IPS DF 4.7 (cell line): ENCODE results near the gene ZDHHC21.

Experiments used
- DNase-seq: peaks from one replicate; pipeline ENCODE4 v3.0.0-alpha.2; 2013; ENCODE audit warnings: low spot score; ENCODE audit errors: extremely low read depth

ZDHHC21 gene

GRCh38 chr9:14616188-14616982 lies 76.8 kb downstream of the ZDHHC21 start:
- DNase-seq = peak; percentile 5

GRCh38 chr9:14608540-14608939 lies 84.7 kb downstream of the ZDHHC21 start:
- DNase-seq = no peak

- DNase-seq = no peak
Measured at GRCh38 chr9:14597171-14597799, 95.9 kb downstream of the ZDHHC21 start.

- no peak for DNase-seq
Measured at GRCh38 chr9:14593406-14593805, 99.8 kb downstream of the ZDHHC21 start.

- DNase-seq = no peak
Measured at GRCh38 chr9:14591411-14591810, 101.8 kb downstream of the ZDHHC21 start.

GRCh38 chr9:14585730-14586473 lies 107.3 kb downstream of the ZDHHC21 start:
- DNase-seq = no peak

- DNase-seq = no peak
Measured at GRCh38 chr9:14584571-14584970, 108.7 kb downstream of the ZDHHC21 start.

GRCh38 chr9:14578030-14578429 lies 115.2 kb downstream of the ZDHHC21 start:
- no peak for DNase-seq

GRCh38 chr9:14574173-14574572 lies 119.1 kb downstream of the ZDHHC21 start:
- no peak for DNase-seq

GRCh38 chr9:14573319-14573718 lies 119.9 kb downstream of the ZDHHC21 start:
- DNase-seq = no peak

- no peak for DNase-seq
Measured at GRCh38 chr9:14565352-14566016, 127.7 kb downstream of the ZDHHC21 start.

GRCh38 chr9:14563902-14564624 lies 129.2 kb downstream of the ZDHHC21 start:
- no peak for DNase-seq

GRCh38 chr9:14561929-14562405 lies 131.3 kb downstream of the ZDHHC21 start:
- no peak for DNase-seq
